Retina (tissue), 1 donor: Measurements from ENCODE around the gene ENDOV.
A peak's percentile ranks its signal among the peaks of the same experiment; 100 is the strongest.

Experiments
- DNase-seq: peaks from one replicate; pipeline ENCODE4 v3.0.0-alpha.2; 2016

Gene ENDOV

DNA sequence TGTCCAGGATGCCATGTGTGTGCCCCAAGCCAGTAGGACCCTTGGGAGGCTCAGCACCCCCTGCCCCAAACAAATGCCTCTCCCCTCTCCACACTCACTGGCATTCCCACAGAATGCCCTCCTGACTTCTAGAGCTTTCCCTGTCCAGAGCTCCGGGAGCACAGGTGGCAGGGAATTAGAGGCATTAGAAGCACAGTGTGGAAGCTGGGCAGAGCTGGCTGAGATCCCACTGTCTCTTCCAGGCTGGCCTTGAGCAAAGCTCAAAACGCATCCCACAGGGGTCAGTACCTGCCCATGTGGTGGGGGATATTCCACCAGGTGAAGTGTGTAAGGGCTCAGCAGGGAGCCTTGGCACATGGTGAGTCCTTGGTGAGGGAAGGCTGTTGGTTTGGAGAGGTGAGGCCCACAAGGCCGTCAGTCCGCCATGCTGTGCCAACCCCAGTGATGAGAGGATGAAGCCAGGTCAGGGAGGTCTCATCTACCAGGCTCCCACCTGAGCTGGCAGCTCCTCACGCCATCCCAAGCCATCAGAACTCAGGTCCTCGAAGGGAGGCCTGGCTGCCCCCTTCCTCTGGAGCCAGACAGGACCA lies 18.1 kb downstream of the ENDOV start:
- DNase-seq, result no peak

GRCh38 chr17:80433916-80434666 lies 19.1 kb downstream of the ENDOV start:
- no peak for DNase-seq

GRCh38 chr17:80437532-80437931 lies 22.6 kb downstream of the ENDOV start:
- no peak for DNase-seq

DNA sequence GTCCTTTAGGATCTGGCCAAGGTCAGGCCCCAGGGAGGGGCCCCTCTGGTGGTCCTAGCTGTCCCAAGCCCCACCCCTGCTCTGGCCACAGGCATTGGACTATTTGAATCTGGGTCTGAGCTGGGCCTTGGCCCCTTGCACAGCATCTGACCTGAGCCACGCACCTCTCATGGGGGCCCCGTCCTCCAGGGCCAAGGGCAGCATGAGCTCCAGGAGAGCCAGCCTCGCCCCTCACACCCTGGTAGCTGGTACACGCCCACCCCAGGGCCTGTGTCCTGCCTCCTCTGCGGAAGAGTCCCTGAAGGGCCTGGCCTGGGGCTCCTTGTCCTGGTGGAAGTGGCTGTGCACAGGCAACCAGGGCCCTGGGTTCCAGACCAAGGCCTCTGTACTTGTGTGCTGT lies 23.8 kb downstream of the ENDOV start:
- no peak for DNase-seq

DNA sequence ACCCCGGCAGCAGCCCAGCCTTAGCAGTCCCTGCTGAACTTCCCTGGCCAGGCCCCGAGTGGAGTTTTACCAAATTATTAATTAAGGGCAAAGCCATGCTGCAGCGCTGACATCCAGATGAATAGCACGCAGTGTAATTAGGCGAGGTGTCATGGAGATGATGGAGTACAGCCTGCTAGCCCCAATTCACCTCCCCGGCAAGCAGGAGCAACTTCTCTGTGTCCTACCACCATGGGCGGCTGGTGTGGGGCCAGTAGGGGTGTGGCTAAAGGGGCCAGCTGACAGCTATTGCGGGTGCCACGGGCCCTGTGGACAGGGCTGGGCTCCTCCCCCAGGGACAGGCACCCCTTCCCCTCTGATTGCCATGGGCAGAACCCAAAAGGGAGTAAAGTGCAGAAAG lies 24.5 kb downstream of the ENDOV start:
- no peak for DNase-seq

DNA sequence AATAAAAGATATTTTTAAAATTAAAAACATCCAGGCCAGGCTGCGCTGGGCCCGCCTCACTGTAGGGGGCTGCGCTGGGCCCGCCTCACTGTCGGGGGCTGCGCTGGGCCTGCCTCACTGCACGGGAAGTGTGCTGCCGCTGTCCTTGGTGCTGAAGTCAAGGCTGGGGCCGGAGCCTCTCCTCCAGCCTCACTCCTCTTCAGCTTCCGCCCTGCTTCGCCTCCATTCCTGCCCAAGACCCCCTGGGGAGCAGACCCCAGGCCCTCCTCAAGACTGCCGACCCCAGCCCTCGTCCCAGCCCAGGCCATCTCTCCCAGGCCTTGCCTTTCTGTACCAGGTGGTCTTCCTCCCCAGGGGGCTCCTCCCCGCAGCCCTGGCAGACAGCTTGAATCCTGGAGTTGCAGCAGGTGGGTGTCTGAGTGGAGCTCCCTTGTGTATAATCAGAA lies 26.2 kb downstream of the ENDOV start:
- DNase-seq, result peak; percentile 73

DNA sequence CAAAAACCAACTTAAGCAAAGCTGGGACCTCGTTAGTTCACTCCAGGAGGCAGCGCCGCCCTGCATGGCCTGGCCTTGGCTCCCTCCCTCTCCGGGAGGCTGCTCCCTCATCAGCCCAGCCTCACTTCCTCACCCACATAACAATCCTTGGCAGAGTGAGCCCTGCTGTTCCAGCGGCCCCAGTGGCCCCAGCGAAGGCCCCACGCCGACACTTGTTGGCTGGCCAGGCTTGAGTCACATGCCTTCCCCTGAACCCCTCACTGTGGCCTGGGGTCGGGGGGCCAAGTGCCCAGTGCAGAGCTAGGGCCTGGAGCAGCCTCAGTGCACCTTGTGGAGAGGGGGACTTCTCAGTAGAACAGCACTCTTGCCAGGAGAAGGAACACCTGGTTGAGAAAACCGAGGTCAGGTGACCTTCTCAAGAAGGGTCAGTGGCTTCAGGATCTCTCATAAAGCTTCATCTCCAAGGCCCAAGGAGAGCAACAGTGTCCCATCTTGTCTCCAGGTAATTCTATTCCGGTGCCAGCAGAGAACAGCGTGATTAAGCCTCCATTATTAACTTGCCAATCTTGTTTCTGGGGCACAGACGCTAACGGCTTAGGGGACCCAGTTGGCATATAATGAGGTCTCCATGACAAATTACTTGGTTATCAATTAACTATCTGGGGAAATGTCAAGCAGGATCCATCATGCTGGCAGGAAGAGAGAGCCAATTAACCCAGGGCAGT lies 26.8 kb downstream of the ENDOV start:
- peak; percentile 22 for DNase-seq

GRCh38 chr17:80442323-80442659 lies 27.3 kb downstream of the ENDOV start:
- no peak for DNase-seq

DNA sequence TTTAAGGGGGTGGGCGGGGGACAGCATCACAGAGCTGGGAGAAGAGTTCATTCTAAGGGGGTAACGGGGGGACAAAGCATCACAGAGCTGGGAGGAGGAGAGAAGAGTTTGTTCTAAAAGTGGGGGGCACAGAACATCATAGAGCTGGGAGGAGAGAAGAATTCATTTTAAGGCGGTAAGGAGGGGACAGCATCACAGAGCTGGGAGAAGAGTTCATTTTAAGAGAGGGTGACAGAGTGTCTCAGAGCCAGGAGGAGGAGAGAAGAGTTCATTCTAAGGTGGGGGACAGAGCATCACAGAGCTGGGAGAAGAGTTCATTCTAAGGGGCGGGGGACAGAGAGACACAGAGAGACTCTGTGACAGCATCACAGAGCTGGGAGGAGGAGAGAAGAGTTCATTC lies 27.8 kb downstream of the ENDOV start:
- DNase-seq, result no peak

- DNase-seq, result peak; percentile 28
These were observed 28.5 kb downstream of the ENDOV start for GRCh38 chr17:80443498-80443897.

DNA sequence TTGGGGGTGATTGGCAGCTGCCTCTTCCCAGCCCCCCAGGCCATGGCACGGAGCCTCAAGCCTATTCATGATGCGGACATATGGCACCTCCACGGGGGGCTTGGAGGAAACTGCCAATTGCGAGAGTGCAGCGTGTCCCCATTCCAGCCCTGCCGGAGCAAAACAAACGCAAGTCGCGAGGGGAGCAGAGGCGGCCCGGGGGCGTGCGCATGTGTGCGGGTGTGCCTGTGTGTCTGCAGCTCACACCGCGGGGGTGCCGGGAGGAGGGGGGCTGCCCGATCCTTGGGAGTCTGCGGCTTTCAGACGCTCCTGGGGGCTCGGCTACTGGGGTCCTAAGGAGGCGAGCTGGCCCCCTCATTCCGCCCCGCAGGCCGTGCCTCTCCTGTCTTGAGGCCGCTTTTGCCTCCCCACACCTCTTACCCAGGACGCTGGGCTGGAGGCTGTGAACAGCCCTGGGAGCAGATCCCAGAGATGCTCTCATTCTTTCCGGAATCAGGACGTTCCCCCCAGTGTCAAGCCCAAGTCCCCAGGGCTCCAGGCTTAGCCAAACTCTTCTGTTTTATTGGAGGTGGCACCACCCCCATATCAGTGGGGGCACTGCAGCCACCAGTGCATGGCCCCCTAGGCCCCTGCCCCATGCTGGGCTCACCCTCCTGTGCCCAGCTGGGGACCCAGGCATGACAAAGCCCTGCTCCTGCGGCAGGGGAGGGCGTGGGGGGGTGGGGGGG lies 29.1 kb downstream of the ENDOV start:
- peak; percentile 77 for DNase-seq

- peak; percentile 33 for DNase-seq
These were observed 29.6 kb downstream of the ENDOV start for GRCh38 chr17:80444644-80444979.

DNA sequence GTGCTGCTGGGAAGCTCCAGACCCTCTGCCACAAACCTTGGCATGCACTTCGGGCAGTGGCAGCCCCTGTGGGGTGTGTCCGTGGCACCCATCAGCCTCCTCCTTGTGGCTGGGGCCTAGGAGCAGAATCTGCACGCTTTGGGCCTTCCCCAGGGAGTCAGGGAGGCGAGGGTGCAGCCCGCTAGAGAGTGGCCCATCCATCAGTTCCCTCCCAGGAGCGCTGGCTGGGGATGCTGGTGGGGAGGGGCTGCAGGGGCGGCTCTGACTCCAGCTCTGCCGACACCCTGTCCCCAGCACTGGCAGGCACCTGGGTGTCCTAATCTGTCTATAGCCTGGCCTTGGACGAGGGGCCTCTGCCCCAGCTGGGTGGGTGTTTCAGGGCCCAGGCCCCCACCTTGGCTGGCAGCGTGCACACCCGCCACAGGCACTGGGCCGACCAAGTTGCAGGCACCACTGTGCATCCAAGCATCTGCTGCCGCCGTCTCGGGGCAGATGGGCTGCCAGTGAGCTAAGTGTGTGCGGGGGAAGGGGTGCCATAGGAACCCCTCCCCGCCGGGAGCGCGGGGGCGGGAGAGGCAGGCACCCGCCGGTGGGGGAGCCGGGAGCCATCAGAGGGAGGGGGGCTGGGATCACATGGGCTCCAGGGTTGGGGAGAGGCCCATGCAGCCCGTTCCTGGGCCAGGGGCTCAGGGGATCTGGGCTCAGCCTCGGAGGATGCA lies 30.2 kb downstream of the ENDOV start:
- DNase-seq, result peak; percentile 39

- DNase-seq, result no peak
These were observed 30.8 kb downstream of the ENDOV start for GRCh38 chr17:80445726-80446110.

DNA sequence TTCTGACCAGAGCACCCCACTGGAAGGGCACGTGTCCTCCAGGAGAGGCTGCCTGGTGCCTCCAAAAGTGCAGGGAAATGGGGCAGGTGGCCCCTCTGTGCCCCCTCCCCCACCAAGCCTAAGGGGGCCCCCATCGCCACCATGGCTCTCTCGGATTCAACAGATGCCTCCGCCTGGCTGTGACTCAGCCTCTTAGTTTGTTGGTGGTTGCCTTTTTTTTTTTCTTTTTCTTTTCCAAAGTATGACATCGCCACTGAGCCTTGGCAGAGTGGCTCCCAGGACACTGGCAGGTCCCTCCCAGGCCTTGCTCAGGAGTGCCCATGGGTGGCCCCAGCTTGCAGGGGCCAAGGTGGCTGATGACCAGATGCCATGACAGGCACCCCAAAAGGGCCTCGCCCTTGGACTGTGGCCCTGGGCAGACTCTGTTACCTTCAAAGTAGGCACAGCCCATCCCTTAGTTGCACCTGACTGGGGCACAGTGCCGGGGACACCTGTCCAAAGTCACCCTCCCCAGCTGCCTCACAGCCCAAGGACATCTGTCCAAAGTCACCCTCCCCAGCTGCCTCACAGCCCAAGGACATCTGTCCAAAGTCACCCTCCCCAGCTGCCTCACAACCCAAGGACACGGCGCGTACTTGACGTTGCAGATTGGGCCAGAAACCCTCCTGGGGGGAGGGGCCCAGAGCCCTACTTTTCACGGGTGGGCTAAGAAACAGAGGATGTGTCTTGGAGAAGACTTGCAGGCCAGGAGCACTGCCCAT lies 31.9 kb downstream of the ENDOV start:
- no peak for DNase-seq

- DNase-seq, result no peak
These were observed 32.8 kb downstream of the ENDOV start for GRCh38 chr17:80447790-80448189.

DNA sequence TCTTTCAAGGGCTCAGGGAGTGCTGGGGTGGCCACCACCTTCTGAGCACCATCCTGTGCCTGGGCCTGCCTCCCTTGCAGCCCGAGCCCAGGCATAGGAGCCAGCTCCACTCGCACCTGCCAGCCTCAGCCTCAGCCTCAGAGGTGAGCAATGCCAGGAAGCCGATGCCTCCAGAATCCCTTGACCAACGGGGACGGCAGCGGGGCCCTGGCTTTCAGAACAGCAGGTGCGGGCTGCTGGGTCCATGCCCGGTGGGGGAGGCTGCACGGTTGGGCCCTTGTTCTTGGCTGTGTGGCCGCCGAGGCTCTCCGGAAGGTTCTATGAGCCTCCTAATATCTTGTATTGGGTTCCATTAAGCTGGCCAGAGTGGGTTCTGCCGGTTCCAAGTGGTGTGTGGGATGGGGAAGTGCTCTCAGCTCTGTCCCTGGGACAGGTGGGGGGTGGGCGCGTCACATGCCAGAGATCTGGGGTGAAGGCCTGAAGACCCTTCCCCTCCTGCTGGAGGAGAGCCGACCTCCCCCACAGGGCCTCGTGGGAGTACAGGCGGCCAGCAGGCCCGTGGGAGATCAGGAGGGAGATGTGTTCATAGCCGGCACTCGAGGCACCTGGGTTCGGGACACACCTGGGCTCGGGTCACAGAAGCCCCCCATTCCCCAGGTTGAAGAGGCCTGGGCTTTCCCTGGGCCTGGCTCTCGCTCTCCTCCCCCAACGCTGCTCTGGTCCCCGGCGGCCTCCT lies 34.4 kb downstream of the ENDOV start:
- no peak for DNase-seq

- no peak for DNase-seq
These were observed 35.1 kb downstream of the ENDOV start for GRCh38 chr17:80449930-80450576.

DNA sequence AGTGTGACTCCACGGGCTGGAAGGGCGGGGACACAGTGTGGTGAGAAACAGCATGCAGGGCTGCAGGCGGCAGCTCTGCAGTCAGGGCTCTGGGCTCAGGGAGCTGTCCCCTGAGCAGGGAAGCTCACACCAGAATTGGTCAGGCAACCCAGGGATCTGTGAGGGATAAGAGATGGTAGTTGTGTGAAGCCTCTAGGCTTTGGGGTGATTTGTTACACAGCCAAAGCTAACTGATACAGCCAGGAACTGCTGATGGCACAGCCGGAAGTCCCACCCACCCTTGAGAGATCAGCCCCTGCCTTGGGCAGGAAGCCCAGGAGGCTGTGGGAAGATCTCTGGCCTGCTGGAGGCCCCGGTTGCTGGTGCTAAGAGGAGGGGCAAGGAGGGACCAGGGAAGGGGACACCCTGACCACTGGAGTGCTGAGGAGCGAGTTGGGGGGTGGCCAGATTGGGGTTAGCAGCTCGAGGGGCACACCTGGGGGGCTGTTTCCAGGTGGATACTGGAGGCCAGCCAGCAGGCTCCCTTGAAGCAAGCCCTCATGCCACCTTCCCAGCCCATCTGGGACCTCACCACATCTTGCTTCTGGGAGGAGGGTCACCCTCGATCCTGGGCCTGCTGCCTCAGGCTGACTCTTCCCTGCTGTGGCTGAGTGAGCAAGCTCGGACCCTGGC lies 36.3 kb downstream of the ENDOV start:
- DNase-seq, result no peak

DNA sequence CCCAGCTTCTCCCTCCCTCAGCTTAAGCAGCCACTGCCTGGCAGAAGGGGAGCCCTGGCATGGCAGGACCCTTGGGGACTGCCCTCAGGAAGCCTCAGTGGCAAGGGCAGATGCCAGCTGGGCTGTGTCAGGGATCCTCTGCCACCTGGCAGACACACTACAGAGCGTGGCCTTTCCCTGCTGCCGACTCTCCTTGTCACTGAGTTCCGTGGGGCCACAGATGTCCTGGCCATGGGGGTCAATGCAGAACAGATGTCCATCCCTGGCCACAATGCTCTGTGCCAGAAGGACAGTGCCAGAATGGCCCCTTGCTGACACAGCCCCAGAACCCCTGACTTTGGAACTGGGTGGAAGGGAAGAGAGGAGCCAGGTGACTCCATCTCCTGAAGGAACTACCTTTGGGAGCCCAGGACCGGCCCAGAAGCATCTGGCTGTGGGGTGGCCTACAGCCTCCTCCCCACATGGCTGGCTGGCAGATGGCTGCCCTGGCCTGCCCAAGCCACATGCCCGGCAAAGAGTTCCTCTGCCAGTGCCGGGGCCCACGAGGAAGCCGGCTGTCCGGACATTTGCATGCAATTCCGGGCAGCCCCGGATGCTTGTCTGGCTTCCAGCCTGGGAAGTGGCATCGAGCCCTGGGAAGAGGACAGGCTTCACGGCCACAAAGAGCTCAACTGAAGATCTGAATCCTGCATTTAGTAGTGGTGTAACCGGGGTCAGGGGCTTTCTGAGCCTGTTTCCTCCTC lies 37.4 kb downstream of the ENDOV start:
- no peak for DNase-seq
